HG03139 (cell line): Measurements from ENCODE around the gene DGKA.
"Not testable (repeated sequence)": the region's sequence is repeated elsewhere in the genome, so short reads cannot be mapped to it uniquely, and the experiment has no call there.

Experiments
- ATAC-seq: cut with Tn5 transposase; IDR thresholded peaks from one replicate; pipeline ENCODE4 v1.9.1; 2021; ENCODE audit not compliant: unreplicated experiment

DGKA gene

DNA sequence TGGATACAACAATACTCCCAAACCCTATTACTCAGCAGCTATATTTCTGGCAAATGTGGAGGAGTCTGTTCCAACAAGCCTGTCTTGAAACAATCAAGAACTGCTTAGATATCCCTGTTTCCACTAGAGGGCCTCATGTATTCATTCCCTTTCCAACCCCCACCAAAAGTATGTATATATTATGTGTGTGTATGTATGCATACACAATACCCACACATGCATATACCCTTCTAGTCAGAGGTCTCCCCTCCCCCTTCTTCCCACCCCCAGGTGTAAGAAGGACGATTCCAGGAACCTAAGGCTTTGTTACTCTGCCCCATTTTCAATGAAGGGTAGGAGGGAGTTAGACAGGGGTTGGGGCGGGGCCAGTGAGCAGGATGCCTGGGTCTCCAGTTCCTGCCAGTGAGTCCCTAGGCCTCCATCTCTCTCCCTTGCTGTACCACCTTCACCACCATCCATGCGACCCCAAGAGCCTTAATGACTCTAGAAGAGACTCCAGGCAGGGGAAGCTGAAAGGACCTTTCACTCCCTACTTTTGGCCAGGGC lies at the start of gene DGKA:
DGKA (plus strand) TSS at position 392 of the 546 bp plus-strand sequence. CDS start 5,342 bp downstream, outside the sequence.
- no peak for ATAC-seq

DNA sequence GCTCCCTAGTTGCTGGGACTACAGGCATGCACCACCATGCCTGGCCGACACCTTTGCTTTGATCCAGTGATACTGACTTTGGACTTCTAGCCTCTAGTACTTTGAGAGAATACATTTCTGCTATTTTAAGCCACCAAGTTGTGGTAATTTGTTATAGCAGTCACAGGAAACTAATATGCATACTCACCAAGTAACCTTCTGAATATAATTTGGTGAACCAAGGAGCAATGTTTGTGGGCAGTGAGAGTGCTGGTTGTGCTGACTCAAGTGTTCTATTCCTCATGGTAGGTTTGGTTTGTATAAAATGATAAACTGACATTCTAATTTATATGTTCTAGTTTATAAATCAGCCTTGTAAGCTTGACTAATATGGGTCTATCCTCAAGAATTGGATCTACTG lies 45.8 kb upstream of the DGKA start:
- no peak for ATAC-seq

DNA sequence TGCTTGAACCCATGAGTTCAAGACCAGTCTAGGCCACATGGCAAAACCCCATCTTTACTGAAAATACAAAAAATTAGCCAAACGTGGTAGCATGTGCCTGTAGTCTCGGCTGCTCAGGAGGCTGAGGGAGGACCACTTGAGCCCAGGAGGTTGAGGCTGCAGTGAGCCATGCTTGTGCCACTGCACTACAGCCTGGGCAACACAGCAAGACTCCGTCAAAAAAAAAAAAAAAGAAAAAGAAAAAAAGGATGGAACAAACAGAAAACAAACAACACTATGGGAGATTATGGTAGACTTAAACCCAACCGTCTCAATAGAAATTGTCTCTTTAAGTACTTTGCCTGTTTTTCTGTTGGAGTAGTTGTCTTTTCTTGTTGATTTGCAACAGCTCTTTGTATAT lies 39.7 kb upstream of the DGKA start:
- no peak for ATAC-seq

DNA sequence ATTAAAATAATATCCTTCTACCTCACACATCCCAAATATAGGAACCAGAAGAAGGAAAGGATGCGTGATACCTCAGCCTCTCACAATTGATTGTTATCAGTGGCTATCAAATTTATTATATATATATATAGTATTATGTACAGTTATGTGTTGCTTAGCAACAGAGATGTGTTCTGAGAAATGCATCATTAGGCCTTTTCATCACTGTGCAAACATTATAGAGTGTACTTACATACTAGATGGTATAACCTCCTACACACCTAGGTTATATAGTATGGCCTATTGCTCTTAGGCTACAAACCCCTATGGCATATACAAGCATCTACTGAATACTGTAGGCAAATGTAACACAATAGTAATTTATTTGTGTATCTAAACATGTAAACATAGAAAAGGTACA lies 37.2 kb upstream of the DGKA start:
- ATAC-seq, result no peak

DNA sequence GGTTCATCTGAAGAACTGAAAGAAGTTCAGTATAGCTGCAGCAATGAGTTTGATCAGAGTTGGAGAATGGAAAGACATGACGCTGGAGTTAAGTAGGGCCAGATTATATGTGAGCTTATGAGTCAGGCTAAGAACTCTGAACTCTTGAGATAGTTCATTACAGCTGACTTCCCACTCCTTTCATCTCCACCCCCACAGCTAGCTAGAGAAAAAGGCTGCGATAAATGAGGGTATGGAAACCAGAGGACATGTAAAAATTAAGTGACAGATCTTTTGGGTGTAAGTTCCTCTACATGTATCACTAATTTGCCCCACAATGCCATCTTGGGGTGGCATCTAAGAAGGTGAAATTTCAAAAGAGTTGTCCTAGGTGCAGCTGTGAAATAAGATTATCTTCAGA lies 31.9 kb upstream of the DGKA start:
- ATAC-seq, result no peak

DNA sequence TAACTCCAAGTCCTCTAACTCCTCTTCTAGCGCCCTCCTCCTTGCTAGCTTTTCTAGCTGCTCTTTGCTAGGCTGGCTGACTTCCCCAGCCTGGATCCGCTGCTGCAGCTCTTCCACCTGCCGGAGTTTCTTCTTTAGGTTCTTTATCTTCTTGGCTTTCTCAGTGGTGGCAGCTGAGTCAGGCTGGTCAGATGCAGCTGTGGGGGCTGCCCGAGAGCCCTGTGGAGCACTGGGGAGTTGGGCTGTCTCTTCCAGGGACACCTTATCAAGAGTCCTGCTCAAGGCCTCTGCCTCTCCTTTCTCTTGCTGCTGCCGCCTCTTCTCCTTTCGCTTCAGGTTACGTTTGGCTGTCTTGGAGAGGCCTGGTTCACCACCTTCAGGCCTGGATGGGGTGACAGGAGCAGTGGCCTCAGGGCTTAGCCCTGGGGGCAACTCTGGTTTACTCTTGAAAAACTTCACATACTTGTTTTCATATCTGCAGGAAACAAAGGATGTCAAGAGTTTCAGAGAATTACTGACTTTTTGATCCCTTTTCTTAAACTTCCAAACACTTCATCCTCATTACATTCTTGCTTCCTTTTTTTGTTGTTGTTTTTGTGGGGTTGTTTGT lies 29.0 kb upstream of the DGKA start:
- ATAC-seq, result no peak

DNA sequence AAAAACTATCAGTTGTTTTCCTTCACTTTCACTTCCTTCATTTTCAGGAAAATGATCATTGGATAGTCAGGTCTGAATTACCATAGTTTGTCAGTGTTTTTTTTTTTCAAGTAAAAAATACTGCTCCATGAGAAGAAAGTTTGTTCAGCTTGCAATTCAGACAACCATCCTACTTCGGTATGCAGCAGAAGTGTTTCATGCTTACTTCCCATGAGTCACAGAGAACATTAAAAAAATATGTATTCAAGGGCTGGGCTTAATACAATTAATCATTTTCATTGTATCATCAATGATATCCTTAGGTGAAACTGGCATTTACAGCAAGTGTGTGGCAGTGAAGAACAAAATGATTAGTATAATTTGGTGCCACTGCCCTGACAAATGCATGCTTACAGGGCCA lies 24.9 kb upstream of the DGKA start:
- no peak for ATAC-seq

DNA sequence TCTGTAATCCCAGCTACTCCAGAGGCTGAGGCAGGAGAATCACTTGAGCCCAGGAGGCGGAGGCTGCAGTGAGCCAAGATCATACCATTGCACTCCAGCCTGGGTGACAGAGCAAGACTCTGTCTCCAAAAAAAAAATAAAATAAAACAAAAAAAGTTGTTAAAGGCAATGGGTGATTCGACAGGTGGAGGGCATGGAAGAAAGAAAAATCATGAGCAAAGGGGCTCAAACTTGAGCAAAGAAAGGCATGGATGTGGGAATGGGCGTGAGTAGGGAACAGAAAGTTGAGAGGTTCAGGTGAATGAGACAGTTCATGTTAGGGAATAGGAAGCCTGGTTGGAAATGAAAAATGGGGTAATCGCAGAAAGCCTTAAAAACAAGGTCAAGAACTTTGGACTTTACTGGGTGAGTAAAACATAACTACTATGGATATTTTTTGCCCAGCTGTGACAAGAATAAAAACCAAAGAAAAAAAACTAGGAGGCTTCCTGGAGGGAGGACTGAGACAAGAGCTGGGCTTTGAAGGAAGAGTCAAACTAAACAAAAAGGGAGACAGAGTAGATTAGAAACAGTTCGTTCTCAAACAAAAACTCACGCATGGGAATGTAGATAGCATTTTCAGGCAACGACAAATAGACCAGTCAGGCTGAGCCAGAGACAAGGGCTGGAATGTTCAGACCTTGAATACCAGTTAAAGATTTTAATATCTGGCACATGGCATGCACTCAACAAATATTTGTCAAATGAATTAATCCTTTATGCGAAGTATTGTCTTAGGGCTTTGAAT lies 22.0 kb upstream of the DGKA start:
- ATAC-seq, result no peak

DNA sequence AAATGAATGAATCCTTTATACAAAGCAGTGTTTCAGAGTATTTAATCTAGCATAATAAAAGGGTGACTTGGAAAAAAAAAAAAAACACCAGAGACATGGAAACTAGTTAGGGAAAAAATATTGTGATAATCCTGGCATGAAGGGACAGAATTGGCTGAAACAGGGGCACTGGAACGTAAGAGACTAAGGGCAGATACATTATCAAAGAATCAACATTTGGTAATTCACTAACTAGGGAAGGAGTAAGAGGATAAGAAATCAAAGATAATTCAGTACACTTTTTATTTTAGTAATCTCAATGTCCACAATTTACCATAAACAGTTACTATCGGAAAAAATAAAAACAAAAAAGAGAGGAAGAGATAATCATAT lies 21.5 kb upstream of the DGKA start:
- no peak for ATAC-seq

DNA sequence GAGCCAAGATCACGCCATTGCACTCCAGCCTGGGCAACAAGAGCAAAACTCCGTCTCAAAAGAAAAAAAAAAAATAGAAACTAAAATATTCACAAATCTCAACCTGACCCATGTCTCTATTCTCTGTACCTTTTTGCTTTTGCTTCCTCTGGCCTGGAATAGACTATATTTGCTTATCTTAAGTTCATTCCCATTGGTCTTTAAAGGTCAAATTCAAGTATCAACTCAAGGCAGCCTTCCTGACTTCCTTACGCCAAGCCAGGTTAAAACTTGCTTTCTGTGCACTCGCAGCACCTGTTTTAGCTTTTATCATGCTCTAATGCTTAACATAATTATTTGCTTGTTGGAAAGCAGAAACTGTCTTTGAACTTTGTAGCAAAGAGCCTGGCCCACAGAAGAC lies 18.1 kb upstream of the DGKA start:
- no peak for ATAC-seq

DNA sequence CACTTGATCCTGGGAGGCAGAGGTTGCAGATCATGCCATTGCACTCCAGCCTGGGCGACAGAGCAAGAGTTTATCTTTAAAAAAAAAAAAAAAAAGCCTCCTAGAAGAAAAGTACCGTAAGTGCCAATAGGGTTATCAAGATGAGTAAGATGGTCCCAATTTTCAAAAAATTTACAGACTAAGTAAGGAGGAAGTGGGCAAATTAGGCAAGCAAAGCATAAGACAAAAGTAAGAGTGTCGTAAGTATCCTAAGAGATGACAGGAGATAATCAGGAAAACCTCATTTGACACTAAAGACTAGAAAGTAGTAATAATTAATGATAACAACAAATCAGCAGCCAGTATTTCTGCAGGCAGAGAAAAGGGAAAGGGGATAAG lies 15.5 kb upstream of the DGKA start:
- ATAC-seq, result no peak

DNA sequence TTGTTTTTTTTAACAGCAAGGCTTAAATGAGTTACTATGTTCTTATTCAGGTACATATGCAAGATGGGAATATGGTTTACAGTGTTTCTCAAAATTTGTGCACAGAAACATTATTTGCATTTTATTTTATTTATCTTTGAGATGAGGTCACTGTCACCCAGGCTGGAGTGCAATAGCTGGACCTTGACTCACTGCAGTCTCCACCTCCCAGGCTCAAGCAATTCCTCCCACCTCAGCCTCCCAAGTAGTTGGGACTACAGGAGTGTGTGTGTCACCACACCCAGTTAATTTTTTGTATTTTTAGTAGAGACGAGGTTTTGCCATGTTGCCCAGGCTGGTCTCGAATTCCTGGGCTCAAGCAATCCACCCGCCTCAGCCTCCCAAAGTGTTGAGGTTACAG lies 11.9 kb upstream of the DGKA start:
- ATAC-seq, result not testable (repeated sequence)

DNA sequence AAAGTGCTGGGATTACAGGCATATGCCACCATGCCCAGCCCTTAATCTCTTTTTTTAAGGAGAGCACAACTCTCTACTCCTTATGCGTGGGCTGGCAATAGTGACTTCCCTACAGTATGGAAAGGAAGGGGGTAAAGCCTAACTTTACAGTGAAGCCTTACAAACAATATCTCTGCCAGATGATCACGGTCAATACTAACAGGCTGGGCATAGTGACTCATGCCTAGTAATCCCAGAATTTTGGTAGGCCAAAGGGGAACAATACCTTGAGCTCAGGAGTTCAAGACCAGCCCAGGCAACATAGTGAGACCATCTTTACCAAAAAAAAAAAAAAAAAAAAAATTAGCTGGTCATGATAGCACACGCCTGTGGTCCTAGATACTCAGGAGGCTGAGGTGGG lies 8.8 kb upstream of the DGKA start:
- ATAC-seq, result no peak

DNA sequence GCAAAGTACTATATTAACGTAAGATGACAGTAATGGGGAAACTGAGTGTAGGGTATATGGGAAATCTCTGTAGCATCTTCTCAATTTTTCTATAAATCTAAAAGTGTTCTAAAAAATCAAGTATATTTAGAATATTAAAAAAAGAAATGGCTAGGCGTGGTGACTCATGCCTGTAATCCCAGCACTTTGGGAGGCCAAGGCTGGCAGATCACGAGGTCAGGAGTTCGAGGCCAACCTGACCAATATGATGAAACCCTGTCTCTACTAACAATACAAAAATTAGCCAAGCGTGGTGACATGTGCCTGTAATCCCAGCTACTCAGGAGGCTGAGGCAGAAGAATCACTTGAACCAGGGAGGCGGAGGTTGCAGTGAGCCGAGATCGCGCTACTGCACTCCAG lies 7.3 kb upstream of the DGKA start:
- ATAC-seq, result not testable (repeated sequence)

DNA sequence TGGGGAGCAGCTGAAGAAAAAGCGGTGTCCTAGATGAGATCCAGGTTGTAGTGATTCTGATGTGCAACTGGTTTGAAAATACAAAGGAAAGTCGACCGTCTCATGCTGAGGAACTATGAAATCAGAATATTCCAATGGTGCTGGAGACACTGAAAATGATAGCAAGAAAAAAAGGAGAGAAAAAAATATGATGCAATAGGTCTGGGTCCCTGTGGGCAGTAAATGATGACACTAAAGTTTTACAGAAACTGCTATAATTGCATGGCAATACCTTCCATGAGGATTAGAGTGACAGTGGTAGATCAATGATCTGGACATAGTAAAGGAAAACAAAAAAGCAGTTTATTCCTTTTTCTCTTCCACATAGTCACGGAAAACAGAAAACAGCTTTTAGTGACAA lies 5.6 kb upstream of the DGKA start:
- ATAC-seq, result no peak

DNA sequence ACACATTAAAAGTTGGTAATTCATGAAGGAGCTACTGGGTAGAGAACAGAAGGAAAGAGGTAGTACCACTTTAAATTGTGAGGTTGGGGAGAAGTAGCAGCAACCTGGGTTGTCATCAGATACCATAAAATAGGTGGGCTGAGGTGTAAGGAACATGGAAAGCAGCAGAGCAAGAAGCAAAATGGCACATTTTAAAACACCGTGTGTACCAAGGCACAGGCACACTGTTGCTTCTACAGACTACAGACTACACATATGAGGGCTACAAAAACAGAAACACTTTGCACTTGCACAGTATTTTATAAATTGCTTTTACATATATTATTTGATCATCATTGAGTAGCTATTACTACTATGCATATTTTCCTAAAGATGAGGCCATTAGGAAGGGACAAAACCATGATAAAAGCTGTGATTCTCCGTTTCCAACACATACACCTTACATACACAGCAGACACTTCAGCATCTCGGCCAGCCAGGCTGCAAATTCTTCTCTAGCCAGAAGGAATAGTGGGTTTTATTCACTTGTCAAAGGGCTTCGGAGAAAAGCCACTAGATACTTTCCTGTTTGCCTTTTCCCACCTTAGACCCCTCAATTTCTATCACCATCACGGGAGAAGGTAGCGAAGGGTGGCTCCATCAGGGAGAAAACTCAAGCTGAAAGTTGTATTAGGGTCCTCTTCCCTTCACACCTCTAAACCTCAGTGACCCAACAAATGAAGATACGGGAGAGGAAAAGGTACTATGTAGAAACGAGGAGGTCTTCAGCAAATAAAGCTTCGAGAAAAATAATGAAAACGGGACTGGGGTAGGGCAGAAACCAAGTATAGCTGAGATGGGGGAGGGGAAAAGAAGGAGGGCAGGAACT lies 4.9 kb upstream of the DGKA start:
- no peak for ATAC-seq

DNA sequence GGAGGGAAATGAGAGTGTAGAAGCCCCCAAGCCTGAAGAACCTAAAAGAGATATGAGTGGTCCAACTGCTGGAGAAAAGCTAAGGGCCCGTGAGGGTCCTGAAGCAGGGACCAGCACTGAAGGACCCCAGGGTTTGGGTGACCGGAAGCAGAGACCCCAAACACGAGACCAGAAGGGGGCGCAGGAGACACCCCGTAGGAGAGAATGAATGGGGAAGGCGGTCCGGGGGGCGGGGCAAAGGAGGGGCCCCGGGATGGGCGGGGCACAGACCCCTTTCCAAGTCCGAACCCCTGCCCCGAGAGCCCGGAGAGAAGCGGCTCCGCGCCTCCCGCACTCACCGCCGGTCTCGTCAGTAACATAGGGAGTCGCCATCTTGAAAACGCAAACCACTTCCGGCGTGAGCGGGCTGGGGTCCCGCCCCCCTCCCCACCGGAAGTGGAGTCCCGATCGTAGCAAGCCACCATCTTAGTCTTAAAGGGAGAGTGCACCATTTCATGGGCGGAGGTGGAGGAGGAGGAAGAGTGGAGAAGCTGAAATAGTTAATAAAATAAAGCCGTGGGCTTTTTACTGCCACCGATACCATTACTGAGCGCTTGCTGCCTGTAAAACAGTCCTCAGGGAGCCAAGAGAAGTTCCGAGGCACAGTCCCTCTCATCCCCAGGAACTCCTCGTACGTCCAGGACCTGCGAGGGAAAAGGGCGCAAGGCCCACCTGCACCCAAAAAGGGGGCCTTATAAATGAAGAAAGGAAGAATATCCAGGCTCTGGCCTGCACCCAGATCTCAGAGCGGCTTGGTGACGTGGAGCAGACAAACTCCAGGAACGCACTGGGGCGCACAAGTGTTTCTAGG lies 4.0 kb upstream of the DGKA start:
- peak; percentile 36 for ATAC-seq

DNA sequence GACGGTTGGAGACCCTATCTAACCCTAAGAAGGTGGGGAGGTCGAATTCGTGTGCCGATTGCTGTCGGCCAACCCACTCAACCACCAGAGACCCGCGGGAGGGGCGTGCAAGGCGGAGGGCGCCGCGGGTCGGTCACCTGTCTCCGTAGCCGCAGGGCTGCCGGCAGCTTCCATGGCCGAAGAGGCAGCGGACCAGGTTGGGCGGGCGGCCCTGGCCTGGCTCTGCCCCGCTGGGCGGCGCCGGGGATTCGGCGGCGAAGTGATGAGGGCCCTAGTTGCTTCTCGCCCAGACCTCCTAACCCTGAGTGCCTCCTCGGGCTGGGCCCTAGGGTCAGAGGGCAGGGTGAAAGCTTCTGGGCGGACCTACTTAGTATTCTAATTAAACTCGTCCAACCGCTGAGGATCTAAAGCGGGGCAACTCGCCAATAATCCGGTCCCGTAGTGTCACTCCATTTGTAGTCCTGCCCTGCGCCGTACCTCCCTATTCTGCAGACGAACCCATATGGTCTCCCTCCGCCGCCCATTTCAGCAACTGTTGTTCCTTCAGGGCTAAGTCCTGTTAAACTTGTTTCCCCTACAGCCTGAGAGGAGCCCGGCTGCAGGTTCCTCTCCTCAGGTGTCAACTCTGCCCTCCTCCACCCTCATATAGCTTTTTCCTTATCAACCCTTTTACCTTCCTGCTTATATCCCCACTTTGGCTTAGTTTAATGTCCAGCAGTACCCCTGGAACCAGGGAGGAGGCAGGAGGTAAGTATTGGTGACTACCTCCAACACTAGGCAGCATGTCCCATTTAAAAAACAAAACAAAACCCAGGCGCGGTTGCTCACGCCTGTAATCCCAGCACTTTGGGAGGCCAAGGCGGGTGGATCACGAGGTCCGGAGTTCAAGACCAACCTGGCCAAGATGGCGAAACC lies 3.1 kb upstream of the DGKA start, which contains the start of gene PYM1:
PYM1 (minus strand) TSS at position 307 of the 915 bp plus-strand sequence; CDS start at position 174, 133 bp downstream.
- peak; percentile 30 for ATAC-seq

DNA sequence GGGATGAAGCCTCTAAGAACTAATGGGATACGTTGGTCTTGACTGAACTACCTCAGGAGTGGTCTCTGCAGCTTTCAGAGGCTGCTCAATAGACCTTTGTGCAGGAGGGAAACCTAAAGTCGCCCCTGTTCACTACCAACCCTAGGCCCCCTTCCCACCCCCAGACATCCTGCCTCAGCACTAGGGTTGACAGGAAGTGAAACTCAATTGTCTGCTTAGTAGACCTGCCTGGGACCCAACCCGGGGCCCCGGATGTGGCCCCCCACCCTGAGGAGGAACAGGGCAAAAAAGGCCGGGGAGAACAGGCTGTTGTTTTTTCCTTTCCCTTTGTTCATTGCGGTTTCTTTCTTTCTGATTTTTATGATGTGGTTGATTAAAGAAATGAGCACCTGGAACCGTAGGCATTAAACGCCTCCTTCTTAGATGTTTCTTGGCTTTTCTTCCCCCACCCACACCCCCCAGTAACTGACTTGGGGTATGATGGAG lies 1.6 kb upstream of the DGKA start:
- peak; percentile 43 for ATAC-seq
